ENCODE results near the gene RAD51B.
"Not testable (repeated sequence)": the region's sequence is repeated elsewhere in the genome, so short reads cannot be mapped to it uniquely, and the experiment has no call there.

Gene RAD51B

GRCh38 chr14:67987606-67988005, 168.0 kb downstream of the RAD51B start:
- no peak for DNase-seq

GRCh38 chr14:67988210-67988609, 168.6 kb downstream of the RAD51B start:
- DNase-seq, result not testable (repeated sequence)

- DNase-seq, result no peak
These were observed 171.0 kb downstream of the RAD51B start for GRCh38 chr14:67990576-67990975.

- DNase-seq, result no peak
These were observed 175.0 kb downstream of the RAD51B start for GRCh38 chr14:67994531-67994930.

GRCh38 chr14:67996235-67996634, 176.7 kb downstream of the RAD51B start:
- no peak for DNase-seq

- DNase-seq, result no peak
These were observed 179.3 kb downstream of the RAD51B start for GRCh38 chr14:67998834-67999233.

- no peak for DNase-seq
These were observed 179.7 kb downstream of the RAD51B start for GRCh38 chr14:67999290-67999689.

GRCh38 chr14:67999705-68000384, 180.3 kb downstream of the RAD51B start:
- DNase-seq, result no peak

GRCh38 chr14:68000511-68000910, 180.9 kb downstream of the RAD51B start:
- no peak for DNase-seq

GRCh38 chr14:68008491-68008890, 188.9 kb downstream of the RAD51B start:
- DNase-seq, result no peak

GRCh38 chr14:68011406-68012028, 191.9 kb downstream of the RAD51B start:
- DNase-seq, result no peak

- DNase-seq, result no peak
These were observed 193.3 kb downstream of the RAD51B start for GRCh38 chr14:68012871-68013270.

GRCh38 chr14:68013326-68013725, 193.7 kb downstream of the RAD51B start:
- DNase-seq, result no peak

- DNase-seq, result no peak
These were observed 195.2 kb downstream of the RAD51B start for GRCh38 chr14:68014771-68015170.

GRCh38 chr14:68015356-68016254, 196.0 kb downstream of the RAD51B start:
- DNase-seq, result no peak

GRCh38 chr14:68016255-68016914, 196.8 kb downstream of the RAD51B start:
- DNase-seq, result no peak

GRCh38 chr14:68018598-68018997, 199.0 kb downstream of the RAD51B start:
- DNase-seq, result no peak

- no peak for DNase-seq
These were observed 200.9 kb downstream of the RAD51B start for GRCh38 chr14:68020493-68020892.

- DNase-seq, result no peak
These were observed 201.6 kb downstream of the RAD51B start for GRCh38 chr14:68020999-68021663.

- no peak for DNase-seq
These were observed 207.7 kb downstream of the RAD51B start for GRCh38 chr14:68027276-68027675.

- no peak for DNase-seq
These were observed 208.5 kb downstream of the RAD51B start for GRCh38 chr14:68028075-68028474.

- not testable (repeated sequence) for DNase-seq
These were observed 211.4 kb downstream of the RAD51B start for GRCh38 chr14:68031011-68031410.

GRCh38 chr14:68032154-68032553, 212.6 kb downstream of the RAD51B start:
- no peak for DNase-seq
